GM19467 (cell line): ENCODE results near the gene RETREG1.

Experiments used
- ATAC-seq: cut with Tn5 transposase; IDR thresholded peaks from one replicate; pipeline ENCODE4 v1.9.1; 2021; ENCODE audit warnings: mild to moderate bottlenecking, moderate library complexity; ENCODE audit not compliant: unreplicated experiment

RETREG1 gene

GRCh38 chr5:16586556-16586955 lies 30.2 kb downstream of the RETREG1 start:
- ATAC-seq, result no peak

GRCh38 chr5:16585041-16585667 lies 31.6 kb downstream of the RETREG1 start:
- no peak for ATAC-seq

DNA sequence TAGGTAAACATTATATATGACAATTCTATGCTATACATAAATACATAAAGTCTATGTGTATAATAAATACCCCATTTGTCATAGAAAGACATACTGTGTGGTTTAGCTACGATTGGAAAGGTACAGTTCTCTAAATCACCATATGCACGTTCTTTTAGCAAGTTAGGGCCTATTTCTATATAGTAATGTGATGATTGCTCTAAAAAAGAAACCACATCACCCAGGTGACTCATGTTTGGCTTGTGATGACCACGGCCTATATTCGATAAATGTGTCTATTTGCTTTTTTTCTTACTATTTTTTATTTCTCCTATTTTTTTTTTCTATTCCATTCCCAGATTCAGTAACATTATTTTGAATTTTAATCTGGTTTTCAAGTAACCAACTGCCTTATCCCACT lies 34.7 kb downstream of the RETREG1 start:
- no peak for ATAC-seq

- ATAC-seq, result no peak
Measured at GRCh38 chr5:16580382-16580781, 36.4 kb downstream of the RETREG1 start.

- no peak for ATAC-seq
Measured at GRCh38 chr5:16579142-16579847, 37.5 kb downstream of the RETREG1 start.

- no peak for ATAC-seq
Measured at GRCh38 chr5:16578474-16578883, 38.3 kb downstream of the RETREG1 start.

- no peak for ATAC-seq
Measured at GRCh38 chr5:16577677-16578076, 39.1 kb downstream of the RETREG1 start.

- no peak for ATAC-seq
Measured at GRCh38 chr5:16574789-16575721, 41.7 kb downstream of the RETREG1 start.

DNA sequence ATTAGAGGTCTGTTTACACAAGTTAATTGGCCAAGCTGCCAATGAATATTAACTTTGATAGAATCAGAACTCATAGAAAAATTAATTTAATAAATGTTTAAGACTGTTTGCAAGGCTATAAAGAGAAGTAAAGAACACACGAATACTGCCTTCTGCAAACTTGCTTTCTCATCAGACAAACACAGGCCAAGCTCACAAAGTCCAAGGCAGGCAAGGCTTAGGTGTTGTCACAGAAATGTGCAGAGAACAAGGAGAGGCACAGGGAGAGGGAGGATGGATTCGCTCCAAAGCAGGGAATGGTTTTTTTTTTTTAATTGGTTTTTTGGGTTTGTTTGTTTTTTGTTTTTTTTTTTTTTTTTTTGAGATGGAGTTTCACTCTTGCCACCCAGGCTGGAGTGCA lies 43.4 kb downstream of the RETREG1 start:
- ATAC-seq, result no peak

GRCh38 chr5:16572289-16573015 lies 44.3 kb downstream of the RETREG1 start:
- no peak for ATAC-seq

- no peak for ATAC-seq
Measured at GRCh38 chr5:16571016-16571415, 45.8 kb downstream of the RETREG1 start.

DNA sequence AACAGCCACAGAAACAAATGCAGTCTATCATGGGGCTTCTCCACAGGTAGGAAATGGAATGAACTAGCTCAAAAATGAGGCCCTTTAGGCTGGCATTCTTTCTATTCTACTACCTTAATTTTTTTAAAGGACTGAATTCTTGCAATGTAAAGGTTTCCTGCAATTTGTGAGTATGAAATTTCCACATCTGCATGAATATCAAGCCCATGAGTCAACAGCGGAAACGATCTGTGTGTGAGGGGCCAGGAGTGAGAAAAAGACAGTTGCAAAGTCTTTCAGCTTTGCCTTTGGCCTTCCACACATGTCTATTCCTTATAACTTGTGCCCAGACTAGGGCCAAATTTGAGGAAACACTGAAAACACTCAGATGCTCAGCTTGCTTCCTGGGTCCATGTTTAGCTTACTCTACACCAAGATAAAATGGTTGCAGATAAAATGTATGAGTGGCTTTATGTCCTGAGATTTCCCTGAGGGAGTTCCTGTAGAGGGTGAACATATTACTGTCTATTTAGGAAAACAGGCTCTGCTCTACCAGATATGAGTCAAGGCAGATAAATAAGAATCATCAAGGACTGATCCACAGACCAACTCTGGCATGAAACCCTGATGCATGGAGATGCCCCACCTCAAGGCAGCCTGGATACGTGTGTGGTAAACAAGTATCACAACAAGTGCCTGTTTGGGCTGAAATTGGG lies 46.5 kb downstream of the RETREG1 start:
- ATAC-seq, result no peak

DNA sequence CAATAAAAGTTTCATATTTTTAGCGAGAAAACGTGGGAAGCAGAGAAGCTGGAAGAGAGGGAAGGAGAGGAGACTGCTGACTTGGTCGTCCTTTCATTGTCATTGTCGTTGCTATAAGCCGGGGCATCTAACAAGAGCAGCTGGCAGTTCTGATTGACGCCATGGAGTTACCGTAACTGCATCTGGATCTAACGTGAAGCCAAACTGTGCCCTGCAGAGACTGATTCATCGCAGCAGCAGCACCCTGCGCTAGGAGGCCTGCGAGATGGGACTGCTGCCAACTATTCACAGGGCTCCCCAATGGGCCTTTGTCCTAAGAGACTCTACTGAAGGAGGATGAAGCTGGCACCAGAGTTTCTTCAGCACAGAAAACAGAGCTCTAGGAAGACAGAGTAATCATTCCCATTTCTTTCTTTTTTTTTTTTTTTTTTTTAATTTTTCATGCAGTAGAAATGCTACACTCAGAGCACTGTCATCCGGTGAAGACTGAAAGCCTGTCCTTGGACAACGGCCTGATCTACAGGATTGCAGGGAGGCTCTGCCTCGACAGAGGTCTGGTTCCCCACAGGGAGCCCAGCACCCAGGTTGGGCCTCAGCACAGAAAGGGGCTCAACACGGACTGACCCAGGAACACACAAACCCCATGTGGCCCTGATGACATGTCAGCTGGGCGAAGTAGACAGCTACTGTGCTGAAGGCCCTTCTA lies 47.8 kb downstream of the RETREG1 start:
- no peak for ATAC-seq

- ATAC-seq, result no peak
Measured at GRCh38 chr5:16567365-16567764, 49.4 kb downstream of the RETREG1 start.

DNA sequence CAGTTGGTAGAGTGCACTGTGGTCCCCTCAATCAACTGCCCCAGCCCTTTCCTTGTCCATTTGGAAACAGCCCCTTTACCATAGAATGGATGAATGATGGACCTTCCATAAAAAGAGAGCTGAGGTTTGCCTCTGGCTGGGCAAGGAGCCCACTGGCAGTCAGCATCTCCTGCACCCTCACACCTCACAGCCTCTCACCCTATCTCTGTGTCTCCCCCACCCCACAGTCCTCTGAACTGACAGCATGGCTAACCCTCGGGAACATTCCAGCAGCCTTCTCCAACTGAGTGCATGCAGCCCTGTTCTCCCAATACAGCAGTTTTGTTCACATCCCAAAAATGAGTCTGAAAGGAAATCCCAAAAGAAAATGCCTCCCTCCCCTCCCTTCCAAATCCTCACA lies 51.7 kb downstream of the RETREG1 start:
- no peak for ATAC-seq

GRCh38 chr5:16564248-16564867 lies 52.4 kb downstream of the RETREG1 start:
- no peak for ATAC-seq

DNA sequence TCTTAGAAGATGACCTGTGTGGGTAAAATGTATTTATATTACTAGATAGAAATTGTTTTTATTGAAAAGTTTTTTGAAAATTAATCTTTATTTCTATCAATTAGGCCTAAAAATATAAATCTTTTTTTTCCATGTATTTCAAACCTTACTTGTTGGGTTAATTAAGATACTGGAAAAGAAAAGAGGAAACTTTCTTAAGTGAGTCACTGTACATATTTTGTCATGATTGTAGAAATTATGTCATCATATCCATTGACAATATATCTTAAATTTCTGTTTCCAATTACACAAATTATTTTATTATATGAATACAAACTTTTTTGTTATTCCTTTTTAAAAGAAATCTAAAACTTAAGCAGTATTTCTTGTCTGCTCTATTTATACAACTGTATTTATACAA lies 53.1 kb downstream of the RETREG1 start:
- no peak for ATAC-seq

GRCh38 chr5:16561660-16562059 lies 55.1 kb downstream of the RETREG1 start:
- ATAC-seq, result no peak

DNA sequence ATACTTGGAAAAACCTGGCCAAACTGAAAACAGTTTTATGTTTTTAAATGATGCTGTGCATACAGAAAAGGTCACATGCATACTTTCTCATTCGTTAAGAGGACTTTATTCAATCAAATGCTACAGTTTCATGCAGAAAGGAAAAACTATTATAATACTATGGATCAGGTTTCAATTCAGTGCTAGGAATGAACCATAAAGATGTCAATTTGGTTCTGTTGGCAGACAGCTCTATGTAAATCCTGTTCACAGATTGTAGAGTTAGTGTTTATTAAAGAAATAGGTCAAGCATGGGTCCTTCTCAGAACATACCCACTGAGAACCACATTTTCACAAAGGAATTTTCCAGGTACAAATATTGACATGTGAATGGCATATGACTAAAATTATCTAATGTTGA lies 57.1 kb downstream of the RETREG1 start:
- no peak for ATAC-seq
